ENCODE measurements around the gene BANK1.

GRCh38 chr4:102036016-102036415, 245.5 kb downstream of the BANK1 start:
- TF ChIP-seq CBX5 (IDR thresholded peaks at IDR 0.05; ENCODE audit: low read depth, low read length), result no peak
- no peak for TF ChIP-seq BACH1 (IDR thresholded peaks at IDR 0.05; ENCODE audit: low read length)
- TF ChIP-seq, protein P1, sequence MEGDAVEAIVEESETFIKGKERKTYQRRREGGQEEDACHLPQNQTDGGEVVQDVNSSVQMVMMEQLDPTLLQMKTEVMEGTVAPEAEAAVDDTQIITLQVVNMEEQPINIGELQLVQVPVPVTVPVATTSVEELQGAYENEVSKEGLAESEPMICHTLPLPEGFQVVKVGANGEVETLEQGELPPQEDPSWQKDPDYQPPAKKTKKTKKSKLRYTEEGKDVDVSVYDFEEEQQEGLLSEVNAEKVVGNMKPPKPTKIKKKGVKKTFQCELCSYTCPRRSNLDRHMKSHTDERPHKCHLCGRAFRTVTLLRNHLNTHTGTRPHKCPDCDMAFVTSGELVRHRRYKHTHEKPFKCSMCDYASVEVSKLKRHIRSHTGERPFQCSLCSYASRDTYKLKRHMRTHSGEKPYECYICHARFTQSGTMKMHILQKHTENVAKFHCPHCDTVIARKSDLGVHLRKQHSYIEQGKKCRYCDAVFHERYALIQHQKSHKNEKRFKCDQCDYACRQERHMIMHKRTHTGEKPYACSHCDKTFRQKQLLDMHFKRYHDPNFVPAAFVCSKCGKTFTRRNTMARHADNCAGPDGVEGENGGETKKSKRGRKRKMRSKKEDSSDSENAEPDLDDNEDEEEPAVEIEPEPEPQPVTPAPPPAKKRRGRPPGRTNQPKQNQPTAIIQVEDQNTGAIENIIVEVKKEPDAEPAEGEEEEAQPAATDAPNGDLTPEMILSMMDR (IDR thresholded peaks at IDR 0.05; ENCODE audit: control extremely low read depth in 1 of 3, insufficient read depth in 1 of 3, low read depth in 1 of 3, low read length in 3 of 3), result no peak
- no peak for TF ChIP-seq POLR2A (IDR thresholded peaks at IDR 0.05; ENCODE audit: control extremely low read depth in 1 of 2, low read depth in 2 of 2, low read length in 2 of 2)
- no peak for TF ChIP-seq MAFK (IDR thresholded peaks at IDR 0.05; ENCODE audit: low read depth, low read length)
- TF ChIP-seq SP2 (IDR thresholded peaks at IDR 0.05; ENCODE audit: low read length), result no peak
- no peak for TF ChIP-seq YY1 (IDR thresholded peaks at IDR 0.05; ENCODE audit: low read depth, low read length)
- no peak for TF ChIP-seq EZH2 (IDR thresholded peaks at IDR 0.05; ENCODE audit: low read depth, low read length, severe bottlenecking)
